ENCODE measurements around the gene TPRG1L. TPM values are rescaled to one million over a fixed set of nuclear protein-coding genes. Genes with fewer than 3 reads are reported as not detected.
A peak's percentile ranks its signal among the peaks of the same experiment; 100 is the strongest.

Gene TPRG1L
- total RNA-seq, 6 donors from 2014 or later, result 16.6 to 48.3 (median 40.2) TPM

- 94 to 96% methylated on average over 11 of the region's 11 CpGs for WGBS, 2 donors
- TF ChIP-seq, protein P1, sequence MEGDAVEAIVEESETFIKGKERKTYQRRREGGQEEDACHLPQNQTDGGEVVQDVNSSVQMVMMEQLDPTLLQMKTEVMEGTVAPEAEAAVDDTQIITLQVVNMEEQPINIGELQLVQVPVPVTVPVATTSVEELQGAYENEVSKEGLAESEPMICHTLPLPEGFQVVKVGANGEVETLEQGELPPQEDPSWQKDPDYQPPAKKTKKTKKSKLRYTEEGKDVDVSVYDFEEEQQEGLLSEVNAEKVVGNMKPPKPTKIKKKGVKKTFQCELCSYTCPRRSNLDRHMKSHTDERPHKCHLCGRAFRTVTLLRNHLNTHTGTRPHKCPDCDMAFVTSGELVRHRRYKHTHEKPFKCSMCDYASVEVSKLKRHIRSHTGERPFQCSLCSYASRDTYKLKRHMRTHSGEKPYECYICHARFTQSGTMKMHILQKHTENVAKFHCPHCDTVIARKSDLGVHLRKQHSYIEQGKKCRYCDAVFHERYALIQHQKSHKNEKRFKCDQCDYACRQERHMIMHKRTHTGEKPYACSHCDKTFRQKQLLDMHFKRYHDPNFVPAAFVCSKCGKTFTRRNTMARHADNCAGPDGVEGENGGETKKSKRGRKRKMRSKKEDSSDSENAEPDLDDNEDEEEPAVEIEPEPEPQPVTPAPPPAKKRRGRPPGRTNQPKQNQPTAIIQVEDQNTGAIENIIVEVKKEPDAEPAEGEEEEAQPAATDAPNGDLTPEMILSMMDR (IDR thresholded peaks at IDR 0.05), result no peak
- TF ChIP-seq EP300 (IDR thresholded peaks at IDR 0.05), result no peak
- TF ChIP-seq POLR2A (IDR thresholded peaks at IDR 0.05), result no peak
- TF ChIP-seq POLR2AphosphoS5 (IDR thresholded peaks at IDR 0.05), result no peak
- no peak overlapping the region for H3K4me3 ChIP-seq
- H3K36me3 ChIP-seq, result peaks cover 16 to 72% (median 52%) of the 10 kb centered on the region in 4 donors
- ATAC-seq (ENCODE audit: low FRiP score in 2 of 2) (no peak), DNase-seq (no peak)
- H3K27me3 ChIP-seq, result no peaks in the 10 kb centered on the region
- no peaks in the 10 kb centered on the region for H3K9me3 ChIP-seq
- no peak overlapping the region for H3K27ac ChIP-seq
- no peaks in the 10 kb centered on the region for H3K4me1 ChIP-seq
Measured at GRCh38 chr1:3641816-3642215, 17.0 kb downstream of the TPRG1L start.

DNA sequence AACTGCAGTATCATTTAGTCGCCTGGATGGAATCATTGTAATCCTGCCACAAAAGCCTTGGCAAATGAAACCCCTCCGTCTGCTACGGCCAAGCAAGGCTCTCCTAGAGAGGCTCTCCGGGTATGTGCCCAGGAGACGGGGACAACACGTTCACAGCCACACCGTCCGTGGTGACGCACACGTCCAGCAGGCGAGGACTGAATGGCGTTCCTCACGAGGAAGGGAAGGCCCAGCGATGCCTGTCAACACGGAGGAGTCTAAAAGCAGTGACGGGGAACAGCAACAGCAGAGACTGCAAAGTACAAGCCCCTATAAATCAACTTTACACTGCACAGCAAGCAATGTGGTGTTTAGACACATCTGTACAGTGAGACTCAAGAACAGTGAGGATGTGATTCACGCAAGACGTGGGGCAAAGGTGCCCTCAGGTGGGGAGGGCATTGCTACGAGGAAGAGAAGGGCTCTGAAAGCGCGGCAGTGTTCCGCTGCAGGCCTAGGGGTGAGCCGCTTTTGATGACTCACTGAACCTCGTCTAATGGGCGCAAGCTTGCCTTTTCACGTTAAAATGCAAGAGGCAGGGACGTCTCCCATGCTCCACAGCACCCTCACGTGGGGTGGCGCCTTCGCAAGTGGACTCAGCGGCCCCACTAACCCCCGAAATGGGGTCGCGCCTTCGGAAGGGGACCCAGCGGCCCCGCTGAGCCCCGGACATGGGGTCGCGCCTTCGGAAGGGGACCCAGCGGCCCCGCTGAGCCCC lies 18.3 kb downstream of the TPRG1L start:
- Histone ChIP-seq H3K27ac (no peak overlapping the region), H3K4me1 (no peaks in the 10 kb centered on the region), H3K4me3 (no peak overlapping the region), H3K27me3 (no peaks in the 10 kb centered on the region), H3K36me3 (peaks cover 11 to 64% (median 41%) of the 10 kb centered on the region in 4 donors), H3K9me3 (no peaks in the 10 kb centered on the region)
- no peak for TF ChIP-seq POLR2AphosphoS5 (IDR thresholded peaks at IDR 0.05)
- DNase-seq, result no peak
- no peak for ATAC-seq (ENCODE audit: low FRiP score in 2 of 2)
- 93 to 95% methylated on average over 25 to 35 of the region's 43 CpGs for WGBS, 2 donors

DNA sequence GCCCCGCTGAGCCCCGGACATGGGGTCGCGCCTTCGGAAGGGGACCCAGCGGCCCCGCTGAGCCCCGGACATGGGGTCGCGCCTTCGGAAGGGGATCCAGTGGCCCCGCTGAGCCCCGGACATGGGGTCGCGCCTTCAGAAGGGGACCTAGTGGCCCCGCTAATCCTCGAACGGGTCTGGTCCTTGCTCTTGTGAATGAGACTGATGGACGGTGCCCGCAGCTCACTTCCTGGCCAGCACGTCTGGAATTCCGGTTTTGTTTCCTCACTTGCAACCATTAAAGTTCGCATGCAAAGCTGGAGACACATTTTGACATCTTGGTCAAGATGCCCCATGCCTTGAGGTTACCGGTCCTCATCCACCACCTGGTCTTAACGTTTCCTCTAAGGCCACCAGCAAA lies 19.5 kb downstream of the TPRG1L start:
- Histone ChIP-seq H3K27ac (no peak overlapping the region), H3K9me3 (no peaks in the 10 kb centered on the region), H3K4me1 (peaks cover 4 to 10% (median 6%) of the 10 kb centered on the region in 4 donors), H3K27me3 (no peaks in the 10 kb centered on the region), H3K4me3 (no peak overlapping the region), H3K36me3 (peaks cover 8 to 57% (median 35%) of the 10 kb centered on the region in 4 donors)
- no peak for TF ChIP-seq POLR2AphosphoS5 (IDR thresholded peaks at IDR 0.05)
- WGBS, 2 donors, result 87 to 98% methylated on average over 9 to 17 of the region's 25 CpGs
- DNase-seq, result no peak
- no peak for ATAC-seq (ENCODE audit: low FRiP score in 2 of 2)

GRCh38 chr1:3645247-3645646 lies 20.4 kb downstream of the TPRG1L start:
- 90 to 95% methylated on average over 30 to 43 of the region's 43 CpGs for WGBS, 2 donors
- H3K9me3 ChIP-seq, result no peaks in the 10 kb centered on the region
- TF ChIP-seq POLR2AphosphoS5 (IDR thresholded peaks at IDR 0.05), result no peak
- TF ChIP-seq, protein P1 (IDR thresholded peaks at IDR 0.05), result no peak
- TF ChIP-seq POLR2A (IDR thresholded peaks at IDR 0.05), result no peak
- TF ChIP-seq EP300 (IDR thresholded peaks at IDR 0.05), result no peak
- peaks cover 8 to 47% (median 30%) of the 10 kb centered on the region in 4 donors for H3K36me3 ChIP-seq
- no peak for ATAC-seq (ENCODE audit: low FRiP score in 2 of 2)
- H3K27ac ChIP-seq, result no peak overlapping the region
- H3K4me3 ChIP-seq, result no peak overlapping the region
- peaks cover 9 to 15% (median 13%) of the 10 kb centered on the region in 4 donors for H3K4me1 ChIP-seq
- peaks cover 0 to under 1% (median 0%) of the 10 kb centered on the region in 4 donors for H3K27me3 ChIP-seq
- DNase-seq, result peak in 1 of 2 donors; percentile 63

GRCh38 chr1:3645666-3646355 lies 21.0 kb downstream of the TPRG1L start:
- peaks cover 8 to 42% (median 28%) of the 10 kb centered on the region in 4 donors for H3K36me3 ChIP-seq
- no peak overlapping the region for H3K27ac ChIP-seq
- H3K27me3 ChIP-seq, result peaks cover 0 to 6% (median 5%) of the 10 kb centered on the region in 4 donors
- H3K4me3 ChIP-seq, result no peak overlapping the region
- H3K9me3 ChIP-seq, result no peaks in the 10 kb centered on the region
- TF ChIP-seq, protein P1 (IDR thresholded peaks at IDR 0.05), result no peak
- TF ChIP-seq POLR2AphosphoS5 (IDR thresholded peaks at IDR 0.05), result no peak
- 94 to 98% methylated on average over 26 to 27 of the region's 27 CpGs for WGBS, 2 donors
- H3K4me1 ChIP-seq, result peaks cover 15 to 21% (median 18%) of the 10 kb centered on the region in 4 donors
- no peak for DNase-seq
- no peak for ATAC-seq (ENCODE audit: low FRiP score in 2 of 2)

Data from upper lobe of left lung (tissue), 6 donors.